ENCODE data around the gene CANT1.
"Not testable (repeated sequence)": the region's sequence is repeated elsewhere in the genome, so short reads cannot be mapped to it uniquely, and the experiment has no call there.

CANT1 gene

DNA sequence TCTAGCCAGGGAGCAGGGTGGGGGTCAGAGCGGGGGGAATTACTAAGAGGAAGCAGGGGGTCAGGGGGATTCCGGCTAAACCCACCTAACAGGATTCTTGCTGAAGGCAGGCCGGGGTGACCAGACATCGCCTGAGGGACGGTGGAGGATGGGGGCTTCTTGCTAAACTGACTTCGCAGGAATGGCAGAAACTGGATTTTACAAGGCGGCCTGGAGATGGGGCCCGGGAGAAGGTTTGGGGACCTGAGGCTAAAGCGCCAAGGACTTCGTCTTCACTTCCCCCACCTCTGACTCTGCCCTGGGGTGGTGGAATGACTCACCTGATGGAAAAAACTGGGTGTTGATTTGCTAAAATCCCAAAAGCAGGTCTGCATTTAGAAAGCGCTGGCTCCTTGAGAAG, 53.3 kb downstream of the CANT1 start:
- DNase-seq: no peak

DNA sequence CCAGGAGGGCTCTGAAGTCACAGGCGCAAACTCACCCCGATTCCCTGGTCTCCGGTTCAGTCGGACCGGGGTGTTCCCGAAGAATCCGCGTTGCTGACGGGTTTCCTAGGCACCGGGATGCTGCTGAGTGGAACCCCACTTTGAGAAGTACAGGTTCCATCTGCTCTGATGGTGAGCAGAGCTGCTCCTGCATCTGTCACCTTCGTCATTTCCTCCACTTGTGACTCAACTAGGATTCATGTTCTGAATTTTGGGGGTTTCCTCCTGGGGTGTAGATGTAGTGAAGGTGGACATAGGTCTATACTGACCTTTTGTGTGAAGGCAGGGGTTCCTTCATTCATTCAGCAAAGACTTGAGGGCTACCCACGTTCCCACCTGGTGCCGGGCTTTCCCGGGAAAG, 54.9 kb downstream of the CANT1 start:
- no peak for DNase-seq

- DNase-seq: peak; percentile 76
Measured at GRCh38 chr17:78953356-78954350, 55.9 kb downstream of the CANT1 start.

- no peak for DNase-seq
Measured at GRCh38 chr17:78952706-78953105, 56.9 kb downstream of the CANT1 start.

DNA sequence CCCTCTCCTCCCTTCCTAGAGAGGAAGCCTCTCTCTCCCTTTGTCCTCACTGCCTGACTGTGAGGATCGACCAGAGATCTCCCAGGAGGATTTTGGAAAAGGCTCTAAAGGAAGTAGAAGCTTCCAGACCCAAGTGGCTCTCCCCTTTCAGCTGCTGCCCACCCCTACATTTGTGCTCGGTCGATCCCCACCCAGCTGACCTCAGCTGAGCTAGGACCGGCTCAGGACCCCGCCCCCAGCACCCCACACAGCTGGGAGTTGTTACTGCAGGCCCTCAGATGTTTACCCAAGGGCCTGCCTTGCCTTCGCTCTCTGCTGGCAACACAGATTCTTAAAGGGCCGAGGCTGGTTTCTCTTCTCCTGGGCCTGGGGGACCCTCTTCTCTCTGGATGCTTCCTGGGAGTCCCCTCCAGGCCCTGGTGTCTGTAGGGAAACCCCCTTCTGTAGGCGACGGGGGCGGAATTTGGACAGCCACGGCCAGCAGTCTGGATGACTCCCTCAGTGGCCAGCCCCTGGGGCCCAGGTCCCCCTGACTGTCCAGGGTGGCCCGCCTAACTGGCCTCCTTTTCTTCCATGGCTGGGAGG, 57.5 kb downstream of the CANT1 start:
- DNase-seq: peak; percentile 79

DNA sequence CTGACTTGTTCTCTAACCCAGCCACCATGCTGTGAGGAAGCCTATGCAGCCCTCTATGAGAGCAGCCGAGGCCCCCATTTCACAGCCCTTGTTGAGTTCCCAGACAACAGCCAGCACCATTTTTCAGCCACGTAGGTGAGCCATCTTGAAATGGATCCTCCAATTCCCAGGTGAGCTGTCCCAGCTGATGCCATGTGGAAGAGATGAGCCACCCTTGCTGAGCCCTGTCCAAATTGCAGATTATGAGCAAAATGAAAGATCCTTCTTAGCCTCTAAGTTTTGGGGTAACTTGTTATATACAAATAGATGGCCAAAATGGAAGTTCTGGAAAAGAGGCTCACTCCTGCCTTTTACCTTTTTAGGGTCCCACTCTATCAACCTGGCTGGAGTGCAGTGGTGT, 58.7 kb downstream of the CANT1 start:
- DNase-seq: no peak

- DNase-seq: no peak
Measured at GRCh38 chr17:78947235-78948149, 62.1 kb downstream of the CANT1 start.

GRCh38 chr17:78946631-78947030, 62.9 kb downstream of the CANT1 start:
- DNase-seq: no peak

DNA sequence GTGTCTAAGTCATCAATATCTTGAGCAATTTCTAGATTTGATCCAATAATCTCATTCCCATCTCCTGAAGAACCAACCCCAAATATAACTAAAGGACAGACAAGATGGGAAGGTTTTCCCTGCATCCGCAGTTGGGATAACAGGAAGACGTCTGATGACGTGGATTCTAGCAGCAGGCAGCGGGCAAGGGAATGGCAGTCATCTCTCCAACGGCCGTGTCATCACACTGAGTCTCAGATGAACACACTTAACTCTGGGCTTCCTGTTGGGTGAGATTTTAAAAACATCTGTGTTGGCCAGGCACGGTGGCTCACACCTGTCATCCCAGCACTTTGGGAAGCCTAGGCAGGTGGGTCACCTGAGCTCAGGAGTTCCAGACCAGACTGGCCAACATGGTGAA, 63.4 kb downstream of the CANT1 start:
- no peak for DNase-seq

GRCh38 chr17:78945455-78945854, 64.1 kb downstream of the CANT1 start:
- DNase-seq: not testable (repeated sequence)

DNA sequence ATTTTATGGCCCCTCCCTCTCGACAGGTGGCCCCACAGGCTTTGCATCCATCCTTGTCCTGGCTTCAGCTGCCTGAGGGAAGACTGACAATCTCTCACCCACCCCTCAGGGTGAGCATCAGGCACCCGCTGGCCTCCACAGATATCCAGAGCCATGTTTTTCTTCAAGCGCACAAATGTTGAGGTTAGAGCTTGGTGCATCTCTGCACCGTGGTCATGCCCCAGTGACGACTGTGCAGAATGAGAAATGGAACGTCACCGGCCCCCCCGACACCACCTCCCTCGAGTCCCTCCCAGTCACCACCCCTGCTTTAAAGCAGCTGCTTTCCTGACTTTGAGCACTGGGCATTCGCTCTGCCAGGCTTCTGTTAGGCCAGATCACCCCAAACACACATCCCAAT, 64.6 kb downstream of the CANT1 start:
- DNase-seq: peak; percentile 53

DNA sequence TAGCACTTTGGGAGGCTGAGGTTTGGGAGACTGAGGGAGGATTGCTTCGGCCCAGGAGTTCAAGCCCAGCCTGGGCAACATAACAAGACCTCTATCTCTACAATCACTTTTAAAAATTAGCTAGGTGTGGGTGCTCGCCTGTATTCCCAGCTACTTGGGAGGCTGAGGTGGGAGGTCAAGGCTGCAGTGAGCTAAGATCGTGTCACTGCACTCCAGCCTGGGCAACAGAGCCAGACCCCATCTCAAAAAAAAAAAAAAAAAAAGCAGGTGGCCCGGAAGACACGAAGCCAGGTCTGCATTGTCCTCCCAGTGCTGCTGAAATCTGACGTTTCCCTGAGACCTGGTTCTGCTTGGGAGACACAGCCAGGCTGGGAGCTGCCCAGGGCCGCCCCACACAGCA, 65.5 kb downstream of the CANT1 start:
- no peak for DNase-seq

Data from NCI-H69 (cell line).